GM19025 (cell line): ENCODE results near the gene GLOD4.
A peak's percentile ranks its signal among the peaks of the same experiment; 100 is the strongest.
"Not testable (repeated sequence)": the region's sequence is repeated elsewhere in the genome, so short reads cannot be mapped to it uniquely, and the experiment has no call there.

Experiments used
- ATAC-seq: cut with Tn5 transposase; IDR thresholded peaks from one replicate; pipeline ENCODE4 v1.9.1; 2021; ENCODE audit warnings: mild to moderate bottlenecking, low read depth, moderate library complexity; ENCODE audit not compliant: unreplicated experiment

The GLOD4 gene

GRCh38 chr17:784143-784542 is 2.1 kb upstream of the GLOD4 start:
- ATAC-seq: no peak

- no peak for ATAC-seq
Observed at GRCh38 chr17:778096-778495, 4.0 kb downstream of the GLOD4 start.

GRCh38 chr17:774313-774584 is 7.8 kb downstream of the GLOD4 start:
- ATAC-seq: no peak

- ATAC-seq: no peak
Observed at GRCh38 chr17:773467-774312, 8.4 kb downstream of the GLOD4 start.

- no peak for ATAC-seq
Observed at GRCh38 chr17:773016-773415, 9.1 kb downstream of the GLOD4 start.

- ATAC-seq: no peak
Observed at GRCh38 chr17:767076-767475, 15.0 kb downstream of the GLOD4 start.

- ATAC-seq: no peak
Observed at GRCh38 chr17:760371-760770, 21.7 kb downstream of the GLOD4 start.

GRCh38 chr17:759964-760363 is 22.1 kb downstream of the GLOD4 start:
- no peak for ATAC-seq

GRCh38 chr17:756010-756567 is 26.0 kb downstream of the GLOD4 start:
- ATAC-seq: not testable (repeated sequence)

- ATAC-seq: not testable (repeated sequence)
Observed at GRCh38 chr17:755319-755961, 26.6 kb downstream of the GLOD4 start.

GRCh38 chr17:753418-753817 is 28.7 kb downstream of the GLOD4 start:
- ATAC-seq: no peak

GRCh38 chr17:752620-753219 is 29.4 kb downstream of the GLOD4 start:
- ATAC-seq: no peak

GRCh38 chr17:752002-752619 is 30.0 kb downstream of the GLOD4 start, which contains the start of gene GEMIN4:
Gene GEMIN4, minus strand, starts transcription at chr17:752264. Its CDS starts 122 bp downstream, at chr17:752142.
- ATAC-seq: peak; percentile 78

GRCh38 chr17:751269-752001 is 30.6 kb downstream of the GLOD4 start:
- peak; percentile 43 for ATAC-seq

GRCh38 chr17:750431-751037 is 31.5 kb downstream of the GLOD4 start:
- no peak for ATAC-seq

- ATAC-seq: not testable (repeated sequence)
Observed at GRCh38 chr17:749359-749758, 32.7 kb downstream of the GLOD4 start.

GRCh38 chr17:748604-749003 is 33.5 kb downstream of the GLOD4 start:
- not testable (repeated sequence) for ATAC-seq

- no peak for ATAC-seq
Observed at GRCh38 chr17:746783-747629, 35.1 kb downstream of the GLOD4 start.

GRCh38 chr17:746181-746580 is 35.9 kb downstream of the GLOD4 start:
- ATAC-seq: no peak
